HEK293 (cell line): ENCODE results near the gene EIF4E3.

Experiments used
- CTCF ChIA-PET: fragments of 350-600 bp; formaldehyde crosslinking; extraction: SDS; loops from one replicate; lab custom pipeline; 2021; ENCODE audit warnings: antibody characterized with exemption; lab: Yijun Ruan, JAX
- POLR2A ChIA-PET: fragments of 300-600 bp; formaldehyde crosslinking; extraction: SDS; loops from one replicate; lab custom pipeline; 2020; ENCODE audit warnings: antibody characterized with exemption, inconsistent platforms; lab: Yijun Ruan, JAX
- H3K27ac ChIP-seq: fragments of 200-500 bp; sonication (Bioruptor generic); 2 replicates; pipeline ENCODE4 v1.5.1; 2014; ENCODE audit warnings: low read depth, low read length, control low read depth, inconsistent platforms; ENCODE audit errors: extremely low read depth
- H3K36me3 ChIP-seq, 2 experiments: fragments of 200-500 bp in 1 of 2; sonication (Bioruptor generic) in 1 of 2; 1 replicate in 1 of 2; 2 replicates in 1 of 2; pipeline ENCODE4 v1.5.1; 2014 to 2017; ENCODE audit warnings: inconsistent platforms in 2 of 2, low read length in 2 of 2; ENCODE audit not compliant: control insufficient read depth in 2 of 2, insufficient read depth in 1 of 2
- H3K4me1 ChIP-seq: fragments of 200-500 bp; sonication (Bioruptor generic); 2 replicates; pipeline ENCODE4 v1.5.1; 2014; ENCODE audit warnings: mild to moderate bottlenecking, low read length, inconsistent platforms; ENCODE audit not compliant: control insufficient read depth, insufficient read depth
- H3K4me3 ChIP-seq: 2 replicates; pipeline ENCODE4 v1.5.1; 2011; ENCODE audit warnings: low read depth, mild to moderate bottlenecking, control low read depth, low read length, moderate library complexity
- H3K9me3 ChIP-seq: fragments of 200-500 bp; sonication (Bioruptor generic); 2 replicates; pipeline ENCODE4 v1.5.1; 2014; ENCODE audit warnings: low read depth, low read length, inconsistent platforms; ENCODE audit not compliant: control insufficient read depth, insufficient read depth
- OSR2 ChIP-seq: fragments of 450-650 bp; formaldehyde crosslinking; IDR thresholded peaks from 2 replicates; pipeline ENCODE4 v1.5.1; 2016; ENCODE audit warnings: missing biosample characterization, missing genetic modification characterization
- PRDM1 ChIP-seq: fragments of 450-650 bp; formaldehyde crosslinking; IDR thresholded peaks from 2 replicates; pipeline ENCODE4; 2016; ENCODE audit warnings: missing biosample characterization, missing genetic modification characterization
- YY1 ChIP-seq: fragments of 450-650 bp; formaldehyde crosslinking; IDR thresholded peaks from 2 replicates; pipeline ENCODE4 v1.5.1; 2018; ENCODE audit warnings: missing biosample characterization, missing genetic modification characterization
- ZFP69B ChIP-seq: fragments of 450-650 bp; formaldehyde crosslinking; IDR thresholded peaks from 2 replicates; pipeline ENCODE4 v1.5.1; 2016; ENCODE audit warnings: missing biosample characterization, missing genetic modification characterization
- ZNF10 ChIP-seq: fragments of 450-650 bp; formaldehyde crosslinking; IDR thresholded peaks from 2 replicates; pipeline ENCODE4 v1.5.1; 2017; ENCODE audit warnings: missing biosample characterization, missing genetic modification characterization
- ZNF112 ChIP-seq: fragments of 450-650 bp; formaldehyde crosslinking; IDR thresholded peaks from 2 replicates; pipeline ENCODE4 v1.5.0; 2017; ENCODE audit warnings: missing biosample characterization, missing genetic modification characterization
- ZNF24 ChIP-seq: fragments of 450-650 bp; formaldehyde crosslinking; IDR thresholded peaks from 2 replicates; pipeline ENCODE4 v1.5.1; 2016; ENCODE audit warnings: missing biosample characterization, missing genetic modification characterization
- ZNF266 ChIP-seq: fragments of 450-650 bp; formaldehyde crosslinking; IDR thresholded peaks from 2 replicates; pipeline ENCODE4 v1.5.1; 2016; ENCODE audit warnings: missing biosample characterization, missing genetic modification characterization, low read depth
- ZNF335 ChIP-seq: fragments of 450-650 bp; formaldehyde crosslinking; conservative IDR thresholded peaks from 2 replicates; pipeline ENCODE4 v1.5.1; 2016; ENCODE audit warnings: missing biosample characterization, missing genetic modification characterization
- ZNF341 ChIP-seq: fragments of 450-650 bp; formaldehyde crosslinking; IDR thresholded peaks from 2 replicates; pipeline ENCODE4; 2016; ENCODE audit warnings: low read depth, missing biosample characterization, missing genetic modification characterization
- ZNF404 ChIP-seq: fragments of 450-650 bp; formaldehyde crosslinking; IDR thresholded peaks from 2 replicates; pipeline ENCODE4 v1.5.1; 2017; ENCODE audit warnings: missing biosample characterization, missing genetic modification characterization
- ZNF433 ChIP-seq: fragments of 450-650 bp; formaldehyde crosslinking; IDR thresholded peaks from 2 replicates; pipeline ENCODE4 v1.5.1; 2016; ENCODE audit warnings: missing biosample characterization, missing genetic modification characterization, low read depth
- ZNF654 ChIP-seq: fragments of 450-650 bp; formaldehyde crosslinking; IDR thresholded peaks from 2 replicates; pipeline ENCODE4 v1.5.1; 2016; ENCODE audit warnings: low read depth, missing biosample characterization, missing genetic modification characterization
- ZNF664 ChIP-seq: fragments of 450-650 bp; formaldehyde crosslinking; IDR thresholded peaks from 2 replicates; pipeline ENCODE4 v1.5.1; 2016; ENCODE audit warnings: missing biosample characterization, missing genetic modification characterization
- ZNF837 ChIP-seq: fragments of 450-650 bp; formaldehyde crosslinking; IDR thresholded peaks from 2 replicates; pipeline ENCODE4 v1.5.1; 2016; ENCODE audit warnings: missing biosample characterization, missing genetic modification characterization
- TF ChIP-seq, protein P1 (sequence below): fragments of 450-650 bp; formaldehyde crosslinking; IDR thresholded peaks from 2 replicates; pipeline ENCODE4 v1.5.1; 2016; ENCODE audit warnings: missing biosample characterization, missing genetic modification characterization
- TF ChIP-seq, protein P2 (sequence below): fragments of 450-650 bp; formaldehyde crosslinking; IDR thresholded peaks from 2 replicates; pipeline ENCODE4 v1.5.1; 2016; ENCODE audit warnings: missing biosample characterization, missing genetic modification characterization
- TF ChIP-seq, protein P3 (sequence below): fragments of 450-650 bp; formaldehyde crosslinking; IDR thresholded peaks from 2 replicates; pipeline ENCODE4 v1.5.1; 2016; ENCODE audit warnings: missing biosample characterization, missing genetic modification characterization, low read depth

The EIF4E3 gene

DNA sequence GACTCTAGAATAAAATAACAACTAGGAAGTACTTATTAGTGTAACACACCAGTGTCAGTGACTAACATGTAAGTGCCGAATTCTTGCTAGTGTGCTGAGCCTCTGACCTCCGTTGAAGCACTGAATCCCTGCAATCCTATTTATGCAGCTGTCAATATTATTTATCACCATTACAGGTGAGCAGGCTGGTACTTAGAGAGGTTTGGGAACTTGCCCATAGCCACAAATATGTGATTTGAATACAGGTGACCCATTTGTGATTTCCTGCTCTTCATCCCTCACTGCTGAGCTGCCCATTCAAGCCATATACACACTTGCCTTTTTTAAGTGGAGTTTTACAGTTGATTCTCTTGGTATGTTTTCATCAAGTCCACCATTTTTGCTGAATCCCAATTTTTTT is 12.2 kb downstream of the EIF4E3 start (continued):
- TF ChIP-seq, protein P1, sequence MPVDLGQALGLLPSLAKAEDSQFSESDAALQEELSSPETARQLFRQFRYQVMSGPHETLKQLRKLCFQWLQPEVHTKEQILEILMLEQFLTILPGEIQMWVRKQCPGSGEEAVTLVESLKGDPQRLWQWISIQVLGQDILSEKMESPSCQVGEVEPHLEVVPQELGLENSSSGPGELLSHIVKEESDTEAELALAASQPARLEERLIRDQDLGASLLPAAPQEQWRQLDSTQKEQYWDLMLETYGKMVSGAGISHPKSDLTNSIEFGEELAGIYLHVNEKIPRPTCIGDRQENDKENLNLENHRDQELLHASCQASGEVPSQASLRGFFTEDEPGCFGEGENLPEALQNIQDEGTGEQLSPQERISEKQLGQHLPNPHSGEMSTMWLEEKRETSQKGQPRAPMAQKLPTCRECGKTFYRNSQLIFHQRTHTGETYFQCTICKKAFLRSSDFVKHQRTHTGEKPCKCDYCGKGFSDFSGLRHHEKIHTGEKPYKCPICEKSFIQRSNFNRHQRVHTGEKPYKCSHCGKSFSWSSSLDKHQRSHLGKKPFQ = no peak
- TF ChIP-seq ZNF654 (tag by site-specific recombination) = no peak
- TF ChIP-seq, all 188 proteins: peak for 0

DNA sequence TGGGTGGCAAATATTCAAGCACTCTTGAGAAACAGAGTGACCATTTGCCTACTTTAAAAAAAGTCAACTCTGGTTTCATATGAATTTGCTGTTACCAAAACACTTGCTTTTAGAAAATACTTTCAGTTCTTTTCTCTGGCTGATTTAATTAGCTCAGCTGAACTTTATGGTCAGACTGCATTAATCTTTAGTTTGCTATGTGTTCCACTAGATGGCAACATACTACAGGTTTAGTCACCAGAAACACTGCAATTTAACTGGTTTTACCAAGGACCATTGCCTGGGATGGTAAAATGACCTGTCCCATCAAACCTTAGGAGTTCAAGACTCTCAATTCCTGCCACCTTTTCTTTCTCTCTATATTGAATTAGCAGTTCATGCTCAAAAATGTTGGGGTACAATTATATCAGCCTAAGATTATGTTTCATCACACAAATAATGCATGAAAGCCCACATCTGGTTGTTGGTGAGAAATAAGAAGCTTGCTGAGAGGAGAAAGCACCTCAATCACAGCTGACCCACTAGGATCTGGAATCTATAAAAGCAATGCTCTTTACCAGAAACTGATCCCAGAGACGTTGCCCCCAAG is 14.2 kb downstream of the EIF4E3 start:
- H3K4me3 ChIP-seq = no peak overlapping the region

DNA sequence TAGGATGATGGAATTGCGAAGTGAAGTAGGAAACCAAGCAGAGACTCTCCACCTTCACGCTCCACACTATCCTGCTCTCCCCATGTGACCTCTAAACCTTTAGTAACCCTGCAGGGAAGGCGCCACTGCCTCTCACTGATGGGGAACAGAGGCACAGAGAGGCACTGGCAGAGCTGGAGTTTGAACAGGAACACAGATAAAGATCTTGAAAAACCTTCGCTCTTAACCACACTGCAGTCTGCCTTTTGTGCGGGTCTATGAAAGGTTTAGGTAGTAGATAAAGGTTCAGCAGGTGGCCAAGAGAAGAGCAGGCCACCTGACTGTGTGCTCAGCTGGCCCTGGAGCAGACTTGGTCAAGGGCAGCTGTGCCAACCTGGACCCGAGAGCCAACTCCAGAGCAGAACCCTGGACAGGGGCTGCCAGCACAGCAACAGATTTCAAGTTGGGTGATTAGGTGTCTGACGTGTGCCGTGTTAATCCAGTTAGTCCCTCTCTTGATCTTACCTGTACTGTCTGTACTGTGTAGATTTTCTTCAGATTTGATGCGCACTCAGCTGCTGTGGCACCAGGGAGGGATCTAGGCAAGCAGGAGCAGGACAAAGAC is 15.2 kb downstream of the EIF4E3 start:
- TF ChIP-seq OSR2 (no peak), YY1 (tag by site-specific recombination) (no peak), ZNF10 (tag by site-specific recombination) (no peak), ZNF664 (tag by site-specific recombination) (no peak), ZNF433 (tag by site-specific recombination) (no peak)
- TF ChIP-seq, protein P2, sequence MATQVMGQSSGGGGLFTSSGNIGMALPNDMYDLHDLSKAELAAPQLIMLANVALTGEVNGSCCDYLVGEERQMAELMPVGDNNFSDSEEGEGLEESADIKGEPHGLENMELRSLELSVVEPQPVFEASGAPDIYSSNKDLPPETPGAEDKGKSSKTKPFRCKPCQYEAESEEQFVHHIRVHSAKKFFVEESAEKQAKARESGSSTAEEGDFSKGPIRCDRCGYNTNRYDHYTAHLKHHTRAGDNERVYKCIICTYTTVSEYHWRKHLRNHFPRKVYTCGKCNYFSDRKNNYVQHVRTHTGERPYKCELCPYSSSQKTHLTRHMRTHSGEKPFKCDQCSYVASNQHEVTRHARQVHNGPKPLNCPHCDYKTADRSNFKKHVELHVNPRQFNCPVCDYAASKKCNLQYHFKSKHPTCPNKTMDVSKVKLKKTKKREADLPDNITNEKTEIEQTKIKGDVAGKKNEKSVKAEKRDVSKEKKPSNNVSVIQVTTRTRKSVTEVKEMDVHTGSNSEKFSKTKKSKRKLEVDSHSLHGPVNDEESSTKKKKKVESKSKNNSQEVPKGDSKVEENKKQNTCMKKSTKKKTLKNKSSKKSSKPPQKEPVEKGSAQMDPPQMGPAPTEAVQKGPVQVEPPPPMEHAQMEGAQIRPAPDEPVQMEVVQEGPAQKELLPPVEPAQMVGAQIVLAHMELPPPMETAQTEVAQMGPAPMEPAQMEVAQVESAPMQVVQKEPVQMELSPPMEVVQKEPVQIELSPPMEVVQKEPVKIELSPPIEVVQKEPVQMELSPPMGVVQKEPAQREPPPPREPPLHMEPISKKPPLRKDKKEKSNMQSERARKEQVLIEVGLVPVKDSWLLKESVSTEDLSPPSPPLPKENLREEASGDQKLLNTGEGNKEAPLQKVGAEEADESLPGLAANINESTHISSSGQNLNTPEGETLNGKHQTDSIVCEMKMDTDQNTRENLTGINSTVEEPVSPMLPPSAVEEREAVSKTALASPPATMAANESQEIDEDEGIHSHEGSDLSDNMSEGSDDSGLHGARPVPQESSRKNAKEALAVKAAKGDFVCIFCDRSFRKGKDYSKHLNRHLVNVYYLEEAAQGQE (tag by site-specific recombination) = peak; percentile 60
- H3K27ac ChIP-seq = no peak overlapping the region
- CTCF ChIA-PET = interaction anchor here (1.4 kb wide), 1 partner anchor 149 kb away, joined by 6 read pairs; no protein-coding TSS in a partner anchor
- POLR2A ChIA-PET = no interaction called here
- H3K9me3 ChIP-seq = no peaks in the 10 kb centered on the region
- peaks cover 0 to 15% of the 10 kb centered on the region in 2 experiments; a peak in 1 of 3 replicates for H3K36me3 ChIP-seq
- no peaks in the 10 kb centered on the region for H3K4me1 ChIP-seq
- H3K4me3 ChIP-seq = no peak overlapping the region

More for the DNA sequence above, 14.2 kb downstream of the EIF4E3 start:
- Histone ChIP-seq H3K4me1 (no peaks in the 10 kb centered on the region), H3K9me3 (no peaks in the 10 kb centered on the region), H3K27ac (no peak overlapping the region), H3K36me3 (peaks cover 0 to 15% of the 10 kb centered on the region in 2 experiments; a peak in 1 of 3 replicates)
- POLR2A ChIA-PET = no interaction called here
- CTCF ChIA-PET = interaction anchor here (0.6 to 1.7 kb wide), 15 partner anchors 9 to 1641 kb away, joined by 3 to 11 read pairs (median 4); no protein-coding TSS in a partner anchor
- no peak for TF ChIP-seq ZFP69B (tag by site-specific recombination)
- TF ChIP-seq ZNF837 (tag by site-specific recombination) = no peak
- no peak for TF ChIP-seq ZNF335 (tag by site-specific recombination)
- peak; percentile 89 for TF ChIP-seq ZNF654 (tag by site-specific recombination)
- TF ChIP-seq ZNF404 = no peak
- TF ChIP-seq PRDM1 (tag by site-specific recombination) = 0 out of 2 replicates have a peak, but pooled peaks have one; percentile 37

DNA sequence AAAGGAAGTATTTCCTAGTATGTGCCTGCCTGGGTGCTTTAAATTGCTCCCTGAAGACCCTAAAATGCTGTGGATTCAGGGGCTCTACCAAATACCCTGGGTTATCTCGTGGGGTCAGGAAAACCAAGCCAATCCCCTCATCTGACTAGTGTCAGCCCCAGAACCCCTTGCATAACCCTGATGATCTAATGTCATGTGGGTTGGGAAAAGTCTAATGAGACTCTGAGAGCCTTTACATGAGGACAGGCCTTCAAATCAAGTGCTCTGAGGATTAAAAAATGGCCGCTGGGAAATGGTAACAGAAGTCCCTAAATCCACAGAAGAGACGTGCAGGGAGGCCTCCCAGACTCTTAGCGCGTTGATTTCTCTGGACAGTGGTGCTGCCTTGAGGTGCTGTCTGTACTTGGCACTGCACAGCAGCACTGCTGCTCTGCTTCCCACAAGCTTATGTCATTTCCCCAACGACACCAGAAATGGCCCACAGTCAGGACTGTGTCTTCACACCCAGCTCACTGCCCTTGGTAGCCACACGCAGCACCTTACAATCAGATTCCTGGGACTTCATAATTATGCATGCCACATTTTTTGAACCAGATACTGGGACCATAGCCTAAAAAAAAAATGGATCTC is 16.6 kb downstream of the EIF4E3 start:
- Histone ChIP-seq H3K36me3 (peaks cover 0 to 15% of the 10 kb centered on the region in 2 experiments; a peak in 1 of 3 replicates), H3K4me1 (no peaks in the 10 kb centered on the region), H3K4me3 (no peak overlapping the region), H3K9me3 (no peaks in the 10 kb centered on the region), H3K27ac (no peak overlapping the region)
- TF ChIP-seq ZNF112 (tag by site-specific recombination) = no peak
- TF ChIP-seq, protein P3, sequence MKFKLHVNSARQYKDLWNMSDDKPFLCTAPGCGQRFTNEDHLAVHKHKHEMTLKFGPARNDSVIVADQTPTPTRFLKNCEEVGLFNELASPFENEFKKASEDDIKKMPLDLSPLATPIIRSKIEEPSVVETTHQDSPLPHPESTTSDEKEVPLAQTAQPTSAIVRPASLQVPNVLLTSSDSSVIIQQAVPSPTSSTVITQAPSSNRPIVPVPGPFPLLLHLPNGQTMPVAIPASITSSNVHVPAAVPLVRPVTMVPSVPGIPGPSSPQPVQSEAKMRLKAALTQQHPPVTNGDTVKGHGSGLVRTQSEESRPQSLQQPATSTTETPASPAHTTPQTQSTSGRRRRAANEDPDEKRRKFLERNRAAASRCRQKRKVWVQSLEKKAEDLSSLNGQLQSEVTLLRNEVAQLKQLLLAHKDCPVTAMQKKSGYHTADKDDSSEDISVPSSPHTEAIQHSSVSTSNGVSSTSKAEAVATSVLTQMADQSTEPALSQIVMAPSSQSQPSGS (tag by site-specific recombination) = no peak
- no peak for TF ChIP-seq ZNF24 (tag by site-specific recombination)
- TF ChIP-seq ZNF341 (tag by site-specific recombination) = no peak
- TF ChIP-seq ZNF266 (tag by site-specific recombination) = no peak
- ChIA-PET CTCF (interaction anchor here (1.1 to 1.4 kb wide), 2 partner anchors 21 to 151 kb away, joined by 3 to 6 read pairs; no protein-coding TSS in a partner anchor), POLR2A (no interaction called here)
